HG03571 (cell line): ENCODE measurements around the gene PIK3CB.
"Not testable (repeated sequence)": the region's sequence is repeated elsewhere in the genome, so short reads cannot be mapped to it uniquely, and the experiment has no call there.

Experiments
- ATAC-seq: cut with Tn5 transposase; IDR thresholded peaks from one replicate; pipeline ENCODE4 v1.9.1; 2021; ENCODE audit not compliant: unreplicated experiment

The PIK3CB gene

GRCh38 chr3:138684396-138684795 lies 150.3 kb downstream of the PIK3CB start:
- no peak for ATAC-seq

GRCh38 chr3:138682648-138683047 lies 152.1 kb downstream of the PIK3CB start:
- ATAC-seq = no peak

GRCh38 chr3:138681463-138682220 lies 153.1 kb downstream of the PIK3CB start:
- no peak for ATAC-seq

- ATAC-seq = not testable (repeated sequence)
These were observed 153.8 kb downstream of the PIK3CB start for GRCh38 chr3:138680974-138681373.

GRCh38 chr3:138678874-138679392 lies 155.8 kb downstream of the PIK3CB start:
- ATAC-seq = no peak

- no peak for ATAC-seq
These were observed 156.6 kb downstream of the PIK3CB start for GRCh38 chr3:138678086-138678485.

GRCh38 chr3:138675393-138675792 lies 159.3 kb downstream of the PIK3CB start:
- ATAC-seq = no peak

- ATAC-seq = no peak
These were observed 160.8 kb downstream of the PIK3CB start for GRCh38 chr3:138673641-138674530.

GRCh38 chr3:138670407-138670806 lies 164.3 kb downstream of the PIK3CB start:
- no peak for ATAC-seq

GRCh38 chr3:138668107-138668506 lies 166.6 kb downstream of the PIK3CB start:
- no peak for ATAC-seq

GRCh38 chr3:138657508-138657907 lies 177.2 kb downstream of the PIK3CB start:
- no peak for ATAC-seq

- ATAC-seq = no peak
These were observed 181.2 kb downstream of the PIK3CB start for GRCh38 chr3:138653567-138653966.

GRCh38 chr3:138649134-138649533 lies 185.6 kb downstream of the PIK3CB start:
- no peak for ATAC-seq

GRCh38 chr3:138646513-138646912 lies 188.2 kb downstream of the PIK3CB start:
- no peak for ATAC-seq

GRCh38 chr3:138646008-138646407 lies 188.7 kb downstream of the PIK3CB start:
- ATAC-seq = no peak

GRCh38 chr3:138642927-138643253 lies 191.8 kb downstream of the PIK3CB start:
- ATAC-seq = no peak

- no peak for ATAC-seq
These were observed 192.4 kb downstream of the PIK3CB start for GRCh38 chr3:138642226-138642926.

GRCh38 chr3:138640537-138640936 lies 194.2 kb downstream of the PIK3CB start:
- ATAC-seq = no peak

- ATAC-seq = no peak
These were observed 196.1 kb downstream of the PIK3CB start for GRCh38 chr3:138638641-138639040.

- no peak for ATAC-seq
These were observed 205.2 kb downstream of the PIK3CB start for GRCh38 chr3:138629526-138629925.

GRCh38 chr3:138625707-138626365 lies 208.9 kb downstream of the PIK3CB start:
- no peak for ATAC-seq
